HEK293 (cell line): Measurements from ENCODE around the gene SYNJ1.

Experiments used
- GFI1B ChIP-seq: fragments of 450-650 bp; formaldehyde crosslinking; IDR thresholded peaks from 2 replicates; pipeline ENCODE4 v1.5.1; 2016; ENCODE audit warnings: missing biosample characterization, missing genetic modification characterization
- GLI2 ChIP-seq: fragments of 450-650 bp; formaldehyde crosslinking; IDR thresholded peaks from 2 replicates; pipeline ENCODE4; 2017; ENCODE audit warnings: missing biosample characterization, missing genetic modification characterization, low read depth, borderline replicate concordance
- GLIS1 ChIP-seq: fragments of 450-650 bp; formaldehyde crosslinking; IDR thresholded peaks from 2 replicates; pipeline ENCODE4 v1.5.1; 2016; ENCODE audit warnings: missing biosample characterization, missing genetic modification characterization
- KLF16 ChIP-seq: fragments of 450-650 bp; formaldehyde crosslinking; IDR thresholded peaks from 2 replicates; pipeline ENCODE4 v1.5.1; 2017; ENCODE audit warnings: missing biosample characterization, missing genetic modification characterization
- SCRT1 ChIP-seq: fragments of 450-650 bp; formaldehyde crosslinking; IDR thresholded peaks from 2 replicates; pipeline ENCODE4 v1.5.1; 2016; ENCODE audit warnings: missing biosample characterization, missing genetic modification characterization, borderline replicate concordance
- ZIC2 ChIP-seq: fragments of 450-650 bp; formaldehyde crosslinking; IDR thresholded peaks from 2 replicates; pipeline ENCODE4 v1.5.1; 2016; ENCODE audit warnings: missing biosample characterization, missing genetic modification characterization
- ZNF169 ChIP-seq: fragments of 450-650 bp; formaldehyde crosslinking; IDR thresholded peaks from 2 replicates; pipeline ENCODE4 v1.5.1; 2016; ENCODE audit warnings: missing biosample characterization, missing genetic modification characterization
- ZNF18 ChIP-seq: fragments of 450-650 bp; formaldehyde crosslinking; IDR thresholded peaks from 2 replicates; pipeline ENCODE4 v1.5.1; 2016; ENCODE audit warnings: missing biosample characterization, missing genetic modification characterization
- ZNF221 ChIP-seq: fragments of 450-650 bp; formaldehyde crosslinking; IDR thresholded peaks from 2 replicates; pipeline ENCODE4 v1.5.1; 2017; ENCODE audit warnings: missing biosample characterization, missing genetic modification characterization, borderline replicate concordance
- ZNF24 ChIP-seq: fragments of 450-650 bp; formaldehyde crosslinking; IDR thresholded peaks from 2 replicates; pipeline ENCODE4 v1.5.1; 2016; ENCODE audit warnings: missing biosample characterization, missing genetic modification characterization
- ZNF274 ChIP-seq, 2 experiments: fragments of 200-500 bp in 1 of 2; fragments of 450-650 bp in 1 of 2; sonication (Bioruptor generic) in 1 of 2; formaldehyde crosslinking in 1 of 2; IDR thresholded peaks; 2 replicates each; pipeline versions ENCODE4 v1.5.1 to v1.6.1; 2014 to 2016; ENCODE audit warnings: borderline replicate concordance in 1 of 2, inconsistent platforms in 1 of 2, low read length in 1 of 2, missing biosample characterization in 1 of 2, missing genetic modification characterization in 1 of 2
- ZNF292 ChIP-seq: fragments of 450-650 bp; formaldehyde crosslinking; IDR thresholded peaks from 2 replicates; pipeline ENCODE4 v1.5.1; 2016; ENCODE audit warnings: low read depth, missing biosample characterization, missing genetic modification characterization, borderline replicate concordance
- ZNF350 ChIP-seq: fragments of 450-650 bp; formaldehyde crosslinking; IDR thresholded peaks from 2 replicates; pipeline ENCODE4 v1.5.0; 2017; ENCODE audit warnings: missing biosample characterization, mild to moderate bottlenecking, missing genetic modification characterization
- ZNF449 ChIP-seq: fragments of 450-650 bp; formaldehyde crosslinking; IDR thresholded peaks from 2 replicates; pipeline ENCODE4 v1.5.1; 2017; ENCODE audit warnings: missing biosample characterization, mild to moderate bottlenecking, missing genetic modification characterization, moderate library complexity
- ZNF501 ChIP-seq: fragments of 450-650 bp; formaldehyde crosslinking; IDR thresholded peaks from 2 replicates; pipeline ENCODE4 v1.5.1; 2016; ENCODE audit warnings: missing biosample characterization, missing genetic modification characterization
- ZNF510 ChIP-seq: fragments of 450-650 bp; formaldehyde crosslinking; IDR thresholded peaks from 2 replicates; pipeline ENCODE4 v1.5.1; 2018; ENCODE audit warnings: mild to moderate bottlenecking, missing genetic modification characterization, missing biosample characterization; ENCODE audit not compliant: insufficient replicate concordance
- ZNF518A ChIP-seq: fragments of 450-650 bp; formaldehyde crosslinking; conservative IDR thresholded peaks from 2 replicates; pipeline ENCODE4 v1.5.1; 2016; ENCODE audit warnings: low read depth, missing biosample characterization, missing genetic modification characterization
- ZNF530 ChIP-seq: fragments of 450-650 bp; formaldehyde crosslinking; IDR thresholded peaks from 2 replicates; pipeline ENCODE4 v1.5.1; 2016; ENCODE audit warnings: low read depth, missing biosample characterization, missing genetic modification characterization
- ZNF561 ChIP-seq: fragments of 450-650 bp; IDR thresholded peaks from 2 replicates; pipeline ENCODE4 v1.5.1; 2018; ENCODE audit warnings: missing biosample characterization, missing genetic modification characterization, borderline replicate concordance
- ZNF624 ChIP-seq: fragments of 450-650 bp; formaldehyde crosslinking; IDR thresholded peaks from 2 replicates; pipeline ENCODE4 v1.5.1; 2017; ENCODE audit warnings: missing biosample characterization, missing genetic modification characterization
- ZNF768 ChIP-seq: fragments of 450-650 bp; formaldehyde crosslinking; IDR thresholded peaks from 2 replicates; pipeline ENCODE4 v1.5.1; 2018; ENCODE audit warnings: missing biosample characterization, mild to moderate bottlenecking, missing genetic modification characterization
- ZSCAN16 ChIP-seq: fragments of 450-650 bp; formaldehyde crosslinking; IDR thresholded peaks from 2 replicates; pipeline ENCODE4 v1.5.1; 2016; ENCODE audit warnings: missing biosample characterization, missing genetic modification characterization
- ZSCAN23 ChIP-seq: fragments of 450-650 bp; formaldehyde crosslinking; IDR thresholded peaks from 2 replicates; pipeline ENCODE4 v1.5.1; 2016; ENCODE audit warnings: missing biosample characterization, missing genetic modification characterization
- TF ChIP-seq, protein P1 (sequence below): fragments of 450-650 bp; formaldehyde crosslinking; IDR thresholded peaks from 2 replicates; pipeline ENCODE4 v1.5.1; 2016; ENCODE audit warnings: missing biosample characterization, missing genetic modification characterization
- TF ChIP-seq, protein P2 (sequence below): fragments of 450-650 bp; formaldehyde crosslinking; IDR thresholded peaks from 2 replicates; pipeline ENCODE4 v1.5.1; 2016; ENCODE audit warnings: missing biosample characterization, missing genetic modification characterization

The SYNJ1 gene

DNA sequence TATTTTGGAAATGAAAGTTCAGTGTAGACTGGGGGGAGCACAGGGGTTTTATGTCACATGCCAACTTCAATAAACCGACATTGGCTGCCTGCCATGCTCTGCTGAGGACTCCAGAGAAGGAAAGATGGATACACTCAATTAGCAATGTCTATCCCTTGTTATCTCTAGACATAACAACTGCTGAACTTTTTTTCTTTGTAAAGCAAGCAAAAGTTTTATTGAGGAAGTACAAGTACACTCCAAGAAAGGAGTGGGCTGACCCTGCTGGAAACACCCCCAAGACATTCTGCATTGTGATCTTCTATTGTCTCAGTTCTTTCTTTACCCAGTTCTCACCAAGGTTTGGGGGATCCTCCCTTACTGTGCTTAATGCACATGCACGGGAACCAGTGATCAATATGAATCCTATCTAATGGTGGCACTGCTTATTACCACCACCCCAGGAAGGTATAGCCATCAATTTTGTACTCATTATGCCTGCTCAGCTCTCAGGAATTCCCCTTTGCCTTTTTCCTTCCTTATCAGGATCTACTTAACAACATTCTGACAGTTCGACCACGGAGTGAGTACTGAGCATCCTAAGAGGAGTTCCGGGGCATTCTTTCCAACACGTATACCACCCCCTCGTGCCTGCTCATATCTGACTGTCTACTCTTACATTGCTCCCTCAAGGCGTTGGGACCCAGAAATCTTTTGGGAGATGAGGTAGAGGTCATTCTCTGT lies 28.7 kb downstream of the SYNJ1 start (continued):
- peak; percentile 88 for TF ChIP-seq ZNF18 (tag by site-specific recombination)
- TF ChIP-seq, protein P1, sequence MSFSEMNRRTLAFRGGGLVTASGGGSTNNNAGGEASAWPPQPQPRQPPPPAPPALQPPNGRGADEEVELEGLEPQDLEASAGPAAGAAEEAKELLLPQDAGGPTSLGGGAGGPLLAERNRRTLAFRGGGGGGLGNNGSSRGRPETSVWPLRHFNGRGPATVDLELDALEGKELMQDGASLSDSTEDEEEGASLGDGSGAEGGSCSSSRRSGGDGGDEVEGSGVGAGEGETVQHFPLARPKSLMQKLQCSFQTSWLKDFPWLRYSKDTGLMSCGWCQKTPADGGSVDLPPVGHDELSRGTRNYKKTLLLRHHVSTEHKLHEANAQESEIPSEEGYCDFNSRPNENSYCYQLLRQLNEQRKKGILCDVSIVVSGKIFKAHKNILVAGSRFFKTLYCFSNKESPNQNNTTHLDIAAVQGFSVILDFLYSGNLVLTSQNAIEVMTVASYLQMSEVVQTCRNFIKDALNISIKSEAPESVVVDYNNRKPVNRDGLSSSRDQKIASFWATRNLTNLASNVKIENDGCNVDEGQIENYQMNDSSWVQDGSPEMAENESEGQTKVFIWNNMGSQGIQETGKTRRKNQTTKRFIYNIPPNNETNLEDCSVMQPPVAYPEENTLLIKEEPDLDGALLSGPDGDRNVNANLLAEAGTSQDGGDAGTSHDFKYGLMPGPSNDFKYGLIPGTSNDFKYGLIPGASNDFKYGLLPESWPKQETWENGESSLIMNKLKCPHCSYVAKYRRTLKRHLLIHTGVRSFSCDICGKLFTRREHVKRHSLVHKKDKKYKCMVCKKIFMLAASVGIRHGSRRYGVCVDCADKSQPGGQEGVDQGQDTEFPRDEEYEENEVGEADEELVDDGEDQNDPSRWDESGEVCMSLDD (tag by site-specific recombination), result no peak
- no peak for TF ChIP-seq GFI1B
- no peak for TF ChIP-seq ZNF449 (tag by site-specific recombination)
- TF ChIP-seq ZNF292, result no peak
- TF ChIP-seq ZNF510, result no peak
- no peak for TF ChIP-seq ZIC2 (tag by site-specific recombination)
- peak; percentile 45; the same call in 1 of the 2 replicates for TF ChIP-seq ZNF561 (tag by site-specific recombination)
- no peak for TF ChIP-seq GLIS1 (tag by site-specific recombination)
- TF ChIP-seq ZNF350 (tag by site-specific recombination), result no peak
- TF ChIP-seq ZNF530, result no peak
- no peak for TF ChIP-seq ZNF624 (tag by site-specific recombination)
- no peak for TF ChIP-seq GLI2 (tag by site-specific recombination)
- no peak for TF ChIP-seq ZNF768 (tag by site-specific recombination)
- 0 out of 2 replicates have a peak, but pooled peaks have one; percentile 39 for TF ChIP-seq KLF16
- no peak for TF ChIP-seq ZNF24 (tag by site-specific recombination)
- TF ChIP-seq, protein P2, sequence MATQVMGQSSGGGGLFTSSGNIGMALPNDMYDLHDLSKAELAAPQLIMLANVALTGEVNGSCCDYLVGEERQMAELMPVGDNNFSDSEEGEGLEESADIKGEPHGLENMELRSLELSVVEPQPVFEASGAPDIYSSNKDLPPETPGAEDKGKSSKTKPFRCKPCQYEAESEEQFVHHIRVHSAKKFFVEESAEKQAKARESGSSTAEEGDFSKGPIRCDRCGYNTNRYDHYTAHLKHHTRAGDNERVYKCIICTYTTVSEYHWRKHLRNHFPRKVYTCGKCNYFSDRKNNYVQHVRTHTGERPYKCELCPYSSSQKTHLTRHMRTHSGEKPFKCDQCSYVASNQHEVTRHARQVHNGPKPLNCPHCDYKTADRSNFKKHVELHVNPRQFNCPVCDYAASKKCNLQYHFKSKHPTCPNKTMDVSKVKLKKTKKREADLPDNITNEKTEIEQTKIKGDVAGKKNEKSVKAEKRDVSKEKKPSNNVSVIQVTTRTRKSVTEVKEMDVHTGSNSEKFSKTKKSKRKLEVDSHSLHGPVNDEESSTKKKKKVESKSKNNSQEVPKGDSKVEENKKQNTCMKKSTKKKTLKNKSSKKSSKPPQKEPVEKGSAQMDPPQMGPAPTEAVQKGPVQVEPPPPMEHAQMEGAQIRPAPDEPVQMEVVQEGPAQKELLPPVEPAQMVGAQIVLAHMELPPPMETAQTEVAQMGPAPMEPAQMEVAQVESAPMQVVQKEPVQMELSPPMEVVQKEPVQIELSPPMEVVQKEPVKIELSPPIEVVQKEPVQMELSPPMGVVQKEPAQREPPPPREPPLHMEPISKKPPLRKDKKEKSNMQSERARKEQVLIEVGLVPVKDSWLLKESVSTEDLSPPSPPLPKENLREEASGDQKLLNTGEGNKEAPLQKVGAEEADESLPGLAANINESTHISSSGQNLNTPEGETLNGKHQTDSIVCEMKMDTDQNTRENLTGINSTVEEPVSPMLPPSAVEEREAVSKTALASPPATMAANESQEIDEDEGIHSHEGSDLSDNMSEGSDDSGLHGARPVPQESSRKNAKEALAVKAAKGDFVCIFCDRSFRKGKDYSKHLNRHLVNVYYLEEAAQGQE (tag by site-specific recombination), result no peak
- TF ChIP-seq SCRT1 (tag by site-specific recombination), result no peak
- no peak for TF ChIP-seq ZNF169 (tag by site-specific recombination)
- no peak for TF ChIP-seq ZSCAN16
- no peak for TF ChIP-seq ZNF518A
- no peak for TF ChIP-seq ZNF501 (tag by site-specific recombination)
- TF ChIP-seq ZSCAN23 (tag by site-specific recombination), result no peak
- TF ChIP-seq ZNF274 (IDR thresholded peaks at IDR 0.05; ENCODE audit: low read length), result no peak
- no peak for TF ChIP-seq ZNF274 (tag by site-specific recombination; IDR thresholded peaks at IDR 0.05; ENCODE audit: borderline replicate concordance)
- TF ChIP-seq ZNF221 (tag by site-specific recombination), result no peak
